H1 (cell line): ENCODE data around the gene KLF2. TPM values are rescaled to one million over a fixed set of nuclear protein-coding genes. Genes with fewer than 3 reads are reported as not detected.

Source experiments
- CTCF ChIA-PET: fragments of 300-600 bp; sonication (Branson Sonifier 250); formaldehyde crosslinking; loops from one replicate; lab custom pipeline; 2021; ENCODE audit not compliant: partially characterized antibody; lab: Charles Lee
- POLR2A ChIA-PET: fragments of 300-600 bp; sonication (Branson Sonifier 250); formaldehyde crosslinking; loops from one replicate; lab custom pipeline; 2021; ENCODE audit warnings: inconsistent platforms; ENCODE audit not compliant: partially characterized antibody; lab: Charles Lee
- DNase-seq, 2 experiments: peaks; one replicate each; pipeline versions ENCODE4 v3.0.0 to v3.0.0-alpha.2; 2010 to 2022; ENCODE audit warnings: low spot score in 2 of 2, low read depth in 1 of 2, mixed read lengths in 1 of 2
- FAIRE-seq: peaks from 2 replicates; lab custom pipeline; 2011; peaks lifted over from hg19 to GRCh38; lab: Jason Lieb, UNC
- H2AFZ ChIP-seq: 2 replicates; pipeline ENCODE4 v1.8.1; 2012; ENCODE audit warnings: low read length, inconsistent platforms
- H2AK5ac ChIP-seq: 2 replicates; pipeline ENCODE4 v1.6.1; 2013; ENCODE audit warnings: low read depth, low read length
- H2BK120ac ChIP-seq: replicated peaks from 2 replicates; pipeline ENCODE3; 2013; ENCODE audit warnings: low read depth, low read length, inconsistent platforms
- H2BK12ac ChIP-seq: 2 replicates; pipeline ENCODE4 v1.6.1; 2013; ENCODE audit warnings: low read depth, low read length
- H2BK15ac ChIP-seq: 2 replicates; pipeline ENCODE4 v1.6.1; 2013; ENCODE audit warnings: low read length
- H2BK20ac ChIP-seq: 2 replicates; pipeline ENCODE4 v1.6.1; 2013; ENCODE audit warnings: low read length
- H2BK5ac ChIP-seq: 2 replicates; pipeline ENCODE4 v1.6.1; 2013; ENCODE audit warnings: low read depth, low read length
- H3K14ac ChIP-seq: 2 replicates; pipeline ENCODE4 v1.6.1; 2013; ENCODE audit warnings: inconsistent platforms; ENCODE audit not compliant: insufficient read length
- H3K18ac ChIP-seq: 2 replicates; pipeline ENCODE4 v1.6.1; 2013; ENCODE audit warnings: low read length; ENCODE audit errors: extremely low read depth
- H3K23ac ChIP-seq: 2 replicates; pipeline ENCODE4 v1.6.1; 2013; ENCODE audit warnings: inconsistent platforms; ENCODE audit not compliant: insufficient read length
- H3K23me2 ChIP-seq: 2 replicates; pipeline ENCODE4 v1.6.1; 2013; ENCODE audit warnings: low read depth, low read length
- H3K27ac ChIP-seq: 2 replicates; pipeline ENCODE4 v1.6.1; 2011; ENCODE audit warnings: low read depth, low read length, inconsistent platforms
- H3K27me3 ChIP-seq, 4 experiments: replicated peaks in 1 of 4; 1 replicate in 1 of 4; 2 replicates in 3 of 4; pipeline versions ENCODE4 v1.6.1 to v1.8.1; 2011 to 2013; ENCODE audit warnings: low read length in 3 of 4, mild to moderate bottlenecking in 3 of 4, inconsistent platforms in 2 of 4, mixed read lengths in 2 of 4, moderate library complexity in 1 of 4; ENCODE audit not compliant: control insufficient read depth in 3 of 4, insufficient read depth in 3 of 4; ENCODE audit errors: extremely low read depth in 1 of 4
- H3K36me3 ChIP-seq, 4 experiments: 2 replicates each; pipeline versions ENCODE4 v1.6.1 to v1.8.1; 2011 to 2013; ENCODE audit warnings: mild to moderate bottlenecking in 4 of 4, low read length in 3 of 4, moderate library complexity in 2 of 4, control low read depth in 1 of 4, inconsistent platforms in 1 of 4; ENCODE audit not compliant: insufficient read depth in 4 of 4, control insufficient read depth in 2 of 4
- H3K4ac ChIP-seq: replicated peaks from 2 replicates; pipeline ENCODE3; 2013; ENCODE audit warnings: low read length, low read depth, mixed read lengths, inconsistent platforms; ENCODE audit not compliant: insufficient read length
- H3K4me1 ChIP-seq, 4 experiments: replicated peaks in 1 of 4; 1 replicate in 1 of 4; 2 replicates in 3 of 4; pipeline versions ENCODE4 v1.6.1 to v1.8.1; 2011 to 2013; ENCODE audit warnings: low read length in 3 of 4, inconsistent platforms in 2 of 4, mixed read lengths in 1 of 4; ENCODE audit not compliant: insufficient read depth in 4 of 4, control insufficient read depth in 3 of 4
- H3K4me2 ChIP-seq, 2 experiments: 2 replicates each; pipeline versions ENCODE4 v1.6.1 to v1.8.1; 2011 to 2013; ENCODE audit warnings: low read depth in 2 of 2, low read length in 2 of 2, control low read depth in 1 of 2, inconsistent platforms in 1 of 2, mild to moderate bottlenecking in 1 of 2; ENCODE audit not compliant: insufficient read depth in 1 of 2
- H3K4me3 ChIP-seq, 4 experiments: fragments of 200-600, 300-600 bp in 1 of 4; sonication (generic), shearing (Covaris generic), sonication (Bioruptor Twin) in 1 of 4; 2 replicates each; pipeline versions ENCODE4 v1.5.1 to v1.8.1; 2011 to 2016; ENCODE audit warnings: low read length in 4 of 4, low read depth in 3 of 4, control low read depth in 2 of 4, inconsistent platforms in 2 of 4, mild to moderate bottlenecking in 2 of 4, mixed read lengths in 1 of 4, moderate library complexity in 1 of 4; ENCODE audit not compliant: insufficient read depth in 2 of 4; ENCODE audit errors: extremely low read depth in 1 of 4
- H3K56ac ChIP-seq: replicated peaks from 2 replicates; pipeline ENCODE3; 2013; ENCODE audit warnings: low read depth, mild to moderate bottlenecking, mixed read lengths, low read length, inconsistent platforms; ENCODE audit not compliant: insufficient read length
- H3K79me1 ChIP-seq: 2 replicates; pipeline ENCODE4 v1.6.1; 2013; ENCODE audit warnings: low read depth, low read length, control low read depth
- H3K79me2 ChIP-seq, 2 experiments: 2 replicates each; pipeline versions ENCODE4 v1.6.1 to v1.8.1; 2012 to 2013; ENCODE audit warnings: low read length in 2 of 2, mild to moderate bottlenecking in 2 of 2, inconsistent platforms in 1 of 2; ENCODE audit not compliant: insufficient read depth in 2 of 2, control insufficient read depth in 1 of 2
- H3K9ac ChIP-seq, 4 experiments: replicated peaks in 1 of 4; 1 replicate in 1 of 4; 2 replicates in 3 of 4; pipeline versions ENCODE4 v1.6.1 to v1.8.1; 2011 to 2013; ENCODE audit warnings: low read depth in 3 of 4, low read length in 3 of 4, control low read depth in 2 of 4, mild to moderate bottlenecking in 2 of 4, moderate library complexity in 2 of 4, inconsistent platforms in 1 of 4; ENCODE audit errors: extremely low read depth in 1 of 4
- H3K9me3 ChIP-seq, 2 experiments: 2 replicates each; pipeline versions ENCODE4 v1.6.1 to v1.8.1; 2012 to 2013; ENCODE audit warnings: mild to moderate bottlenecking in 2 of 2, moderate library complexity in 2 of 2, control low read depth in 1 of 2, inconsistent platforms in 1 of 2, low read depth in 1 of 2, low read length in 1 of 2, mixed read lengths in 1 of 2; ENCODE audit not compliant: insufficient read depth in 2 of 2
- H4K20me1 ChIP-seq, 2 experiments: replicated peaks in 1 of 2; 2 replicates each; pipeline versions ENCODE3 to v1.8.1; 2011 to 2013; ENCODE audit warnings: inconsistent platforms in 2 of 2, low read length in 2 of 2, mild to moderate bottlenecking in 1 of 2; ENCODE audit not compliant: insufficient read depth in 2 of 2, control insufficient read depth in 1 of 2
- H4K5ac ChIP-seq: 2 replicates; pipeline ENCODE4 v1.6.1; 2013; ENCODE audit warnings: low read length, low read depth, mixed read lengths, inconsistent platforms; ENCODE audit not compliant: insufficient read length
- H4K8ac ChIP-seq: 2 replicates; pipeline ENCODE4 v1.8.0; 2013; ENCODE audit warnings: mild to moderate bottlenecking, moderate library complexity, low read length, inconsistent platforms; ENCODE audit not compliant: insufficient read depth; ENCODE audit errors: extremely low read depth
- H4K91ac ChIP-seq: replicated peaks from 2 replicates; pipeline ENCODE3; 2013; ENCODE audit warnings: low read length, mixed read lengths, inconsistent platforms; ENCODE audit not compliant: insufficient read length
- ATF3 ChIP-seq: IDR thresholded peaks from 2 replicates; pipeline ENCODE4 v1.6.1; 2011; ENCODE audit warnings: low read depth, mild to moderate bottlenecking, low read length; ENCODE audit not compliant: insufficient read depth
- CEBPB ChIP-seq: IDR thresholded peaks from 2 replicates; pipeline ENCODE4 v1.6.1; 2012; ENCODE audit warnings: low read depth, low read length
- CHD1 ChIP-seq: IDR thresholded peaks from 2 replicates; pipeline ENCODE4 v1.6.1; 2012; ENCODE audit warnings: low read depth, low read length, improper control_type of control experiment
- CREB1 ChIP-seq: IDR thresholded peaks from 2 replicates; pipeline ENCODE4 v1.6.1; 2012; ENCODE audit warnings: inconsistent platforms
- GTF2F1 ChIP-seq: IDR thresholded peaks from 2 replicates; pipeline ENCODE4 v1.6.1; 2012; ENCODE audit warnings: low read depth, low read length, improper control_type of control experiment, borderline replicate concordance
- JUN ChIP-seq: IDR thresholded peaks from 2 replicates; pipeline ENCODE4 v1.6.1; 2011; ENCODE audit warnings: low read depth, mild to moderate bottlenecking, improper control_type of control experiment, low read length
- NANOG ChIP-seq: IDR thresholded peaks from 2 replicates; pipeline ENCODE4 v1.6.1; 2011; ENCODE audit warnings: low read length, low read depth, mild to moderate bottlenecking, inconsistent platforms; ENCODE audit not compliant: insufficient read depth, poor library complexity, severe bottlenecking
- POLR2AphosphoS5 ChIP-seq: IDR thresholded peaks from 2 replicates; pipeline ENCODE4 v1.6.1; 2011; ENCODE audit warnings: low read depth, low read length
- RNF2 ChIP-seq: fragments of 200-900, 300-1000 bp; sonication (generic); IDR thresholded peaks from 2 replicates; pipeline ENCODE4 v1.7.1; 2016; ENCODE audit warnings: borderline replicate concordance, low read depth, mild to moderate bottlenecking, antibody characterized with exemption, low read length; ENCODE audit not compliant: poor library complexity, severe bottlenecking; ENCODE audit errors: missing control alignments
- TBP ChIP-seq: IDR thresholded peaks from 2 replicates; pipeline ENCODE4 v1.6.1; 2011; ENCODE audit warnings: low read depth, low read length, improper control_type of control experiment
- WGBS, 2 experiments: shearing (Covaris generic) in 1 of 2; methylation state at CpG; one replicate each; pipeline versions ENCODE4 v1.1.6 to v1.1.7; 2013 to 2015; ENCODE audit warnings: low lambda C conversion rate in 2 of 2, mixed read lengths in 2 of 2, inconsistent platforms in 1 of 2, low coverage in 1 of 2, missing lambda C conversion rate in 1 of 2; ENCODE audit not compliant: insufficient replicate concordance in 2 of 2, insufficient coverage in 1 of 2, insufficient read length in 1 of 2; ENCODE audit errors: extremely low coverage in 1 of 2, missing lambda C conversion rate in 1 of 2; 5-methylcytosine and 5-hydroxymethylcytosine counted together
- polyA plus RNA-seq, 7 experiments: library from polyadenylated mRNA; depleted of rRNA in 3 of 7; stranded (reverse) in 5 of 7; unstranded in 2 of 7; fragments of >200 nt in 5 of 7; fragments of 200-250 nt in 2 of 7; gene quantifications; 1 replicate in 5 of 7; 2 replicates in 1 of 7; 4 replicates in 1 of 7; pipeline versions ENCODE4 v1.2.1 to v1.2.3, GENCODE V29; 2011 to 2013; ENCODE audit warnings: missing spikeins in 2 of 7, mixed read lengths in 2 of 7
- total RNA-seq: library from RNA; stranded (reverse); fragmentation: NEBNext Ultra II Directional; extraction: Animal tissue kit (Norgen Biotek cat#: 25700); gene quantifications from 2 replicates; pipeline ENCODE4 v1.2.1, GENCODE V29; 2021
- TF ChIP-seq, protein P1 (sequence below): IDR thresholded peaks from 2 replicates; pipeline ENCODE4 v1.6.1; 2012; ENCODE audit warnings: low read length, inconsistent platforms

KLF2 gene
- total and polyA plus RNA-seq, 2 of the 8 experiments (the other 6 are each of a cell fraction or from before 2014, with no cell fraction given): 0.19 to 0.33 TPM

DNA sequence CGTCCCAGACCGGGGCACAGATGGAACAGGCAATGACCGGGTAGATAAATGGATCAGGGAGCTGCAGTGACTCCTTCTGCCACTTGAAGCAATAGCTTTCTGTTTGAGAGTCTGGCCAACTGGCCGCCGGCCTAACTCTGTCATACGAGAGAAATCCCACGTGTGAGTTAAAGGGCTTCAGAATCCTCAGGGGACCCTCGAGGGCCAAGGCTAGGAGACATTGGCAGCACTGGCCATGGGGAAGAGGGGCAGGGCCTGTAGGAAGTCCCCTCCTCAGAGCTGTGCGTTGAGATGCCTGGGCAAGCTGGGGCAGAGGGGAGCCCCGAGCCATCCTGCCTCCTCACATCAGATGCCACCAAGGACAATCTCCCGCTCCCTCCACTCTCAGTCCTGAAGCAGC is 51.6 kb downstream of the KLF2 start:
- H3K4me1 ChIP-seq: no peaks in the 10 kb centered on the region
- no peak overlapping the region for H3K4ac ChIP-seq
- no peak overlapping the region for H2BK12ac ChIP-seq
- H4K91ac ChIP-seq: no peak overlapping the region
- H3K9ac ChIP-seq: no peak overlapping the region
- no peak overlapping the region for H3K56ac ChIP-seq
- H3K79me1 ChIP-seq: no peaks in the 10 kb centered on the region
- FAIRE-seq (no peak), DNase-seq (no peak)
- H3K23ac ChIP-seq: no peak overlapping the region
- no peaks in the 10 kb centered on the region; a peak in 1 of 4 replicates for H3K79me2 ChIP-seq
- H4K20me1 ChIP-seq: peaks cover 6 to 16% of the 10 kb centered on the region in 2 experiments
- 88% methylated on average over 11 of the region's 11 CpGs; no CpG with 5 or more reads in 1 of the 2 experiments for WGBS, 2 experiments
- POLR2A ChIA-PET: interaction anchor here (1.2 to 1.6 kb wide), 2 partner anchors 13 to 19 kb away, joined by 3 to 4 read pairs; no protein-coding TSS in a partner anchor
- peak overlapping the region; percentile 80; the same call in 1 of the 2 replicates for H4K8ac ChIP-seq
- no peak overlapping the region for H2AK5ac ChIP-seq
- H2AFZ ChIP-seq: no peak overlapping the region
- H3K27me3 ChIP-seq: no peaks in the 10 kb centered on the region
- H3K36me3 ChIP-seq: peaks cover 0 to 12% (median 9%) of the 10 kb centered on the region in 4 experiments; a peak in 5 of 8 replicates
- CTCF ChIA-PET: interaction anchor here (0.8 to 5.2 kb wide), 24 partner anchors 10 to 258 kb away, joined by 3 to 38 read pairs (median 5); no protein-coding TSS in a partner anchor
- H2BK20ac ChIP-seq: no peak overlapping the region
- TF ChIP-seq TBP (no peak), JUN (no peak), CHD1 (no peak), ATF3 (no peak), GTF2F1 (no peak), CEBPB (no peak), NANOG (no peak), RNF2 (no peak), POLR2AphosphoS5 (no peak), CREB1 (no peak)
- TF ChIP-seq, protein P1, sequence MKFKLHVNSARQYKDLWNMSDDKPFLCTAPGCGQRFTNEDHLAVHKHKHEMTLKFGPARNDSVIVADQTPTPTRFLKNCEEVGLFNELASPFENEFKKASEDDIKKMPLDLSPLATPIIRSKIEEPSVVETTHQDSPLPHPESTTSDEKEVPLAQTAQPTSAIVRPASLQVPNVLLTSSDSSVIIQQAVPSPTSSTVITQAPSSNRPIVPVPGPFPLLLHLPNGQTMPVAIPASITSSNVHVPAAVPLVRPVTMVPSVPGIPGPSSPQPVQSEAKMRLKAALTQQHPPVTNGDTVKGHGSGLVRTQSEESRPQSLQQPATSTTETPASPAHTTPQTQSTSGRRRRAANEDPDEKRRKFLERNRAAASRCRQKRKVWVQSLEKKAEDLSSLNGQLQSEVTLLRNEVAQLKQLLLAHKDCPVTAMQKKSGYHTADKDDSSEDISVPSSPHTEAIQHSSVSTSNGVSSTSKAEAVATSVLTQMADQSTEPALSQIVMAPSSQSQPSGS: no peak
- peaks cover 2% of the 10 kb centered on the region; the same call in 1 of the 2 replicates for H3K23me2 ChIP-seq
- no peak overlapping the region for H3K4me3 ChIP-seq
- H3K18ac ChIP-seq: no peak overlapping the region
- no peak overlapping the region for H4K5ac ChIP-seq
- no peak overlapping the region for H3K4me2 ChIP-seq
- H2BK5ac ChIP-seq: no peak overlapping the region; the same call in 1 of the 2 replicates
- H3K9me3 ChIP-seq: no peaks in the 10 kb centered on the region
- H3K27ac ChIP-seq: no peak overlapping the region
- H3K14ac ChIP-seq: no peak overlapping the region
- H2BK120ac ChIP-seq: no peak overlapping the region
- no peak overlapping the region for H2BK15ac ChIP-seq
